GM18907 (cell line): ENCODE data around the gene VANGL1.
A peak's percentile ranks its signal among the peaks of the same experiment; 100 is the strongest.

Experiments used
- ATAC-seq: cut with Tn5 transposase; IDR thresholded peaks from one replicate; pipeline ENCODE4 v1.9.1; 2021; ENCODE audit warnings: mild to moderate bottlenecking, moderate library complexity; ENCODE audit not compliant: unreplicated experiment

The VANGL1 gene

GRCh38 chr1:115728341-115728740 lies 86.6 kb downstream of the VANGL1 start:
- ATAC-seq: no peak

GRCh38 chr1:115729756-115730155 lies 88.0 kb downstream of the VANGL1 start:
- peak; percentile 88 for ATAC-seq

DNA sequence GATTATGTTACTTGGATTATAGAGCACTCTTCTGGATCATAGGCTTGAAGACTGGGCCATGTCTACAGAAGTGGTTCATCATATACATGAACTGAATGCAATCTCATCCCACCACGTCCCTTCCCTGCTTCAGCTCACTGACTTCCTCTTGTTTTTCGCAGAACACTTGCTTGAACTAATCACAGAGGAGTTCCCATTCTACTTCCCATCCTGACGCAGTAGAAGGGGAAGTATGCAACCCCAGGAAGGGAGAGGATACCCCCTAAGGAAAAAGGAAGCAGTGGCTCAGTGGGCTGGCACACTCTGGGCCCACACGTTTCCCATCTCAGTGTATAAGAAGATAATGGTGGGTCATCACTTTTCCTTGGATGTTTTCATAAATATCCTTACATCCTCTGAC lies 90.5 kb downstream of the VANGL1 start:
- no peak for ATAC-seq

DNA sequence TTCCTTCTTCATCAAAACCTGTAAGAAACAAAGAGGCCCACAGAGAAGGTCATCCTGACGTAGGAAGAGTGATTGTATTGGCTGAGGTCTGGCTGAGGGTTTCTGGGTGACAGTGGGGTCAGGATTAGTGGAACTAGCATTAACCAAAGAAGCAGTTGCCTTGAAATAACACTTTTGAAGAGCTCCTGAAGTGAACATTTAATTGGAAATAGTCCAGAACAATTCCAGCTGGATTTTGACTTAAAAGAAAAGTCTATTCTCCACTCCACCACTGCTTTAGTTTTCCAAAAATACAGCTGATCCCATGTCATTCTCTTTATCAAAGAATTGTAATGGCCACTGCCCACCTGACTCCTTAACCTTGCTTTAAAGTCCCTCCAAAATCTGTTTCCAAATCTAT lies 99.0 kb downstream of the VANGL1 start:
- ATAC-seq: no peak

- ATAC-seq: no peak
Observed at GRCh38 chr1:115744646-115745275, 103.0 kb downstream of the VANGL1 start.

- no peak for ATAC-seq
Observed at GRCh38 chr1:115746021-115746690, 104.4 kb downstream of the VANGL1 start.
